Measurements from ENCODE around the gene BCL10. TPM values are rescaled to one million over a fixed set of nuclear protein-coding genes. Genes with fewer than 3 reads are reported as not detected.

BCL10 gene
- total and polyA plus RNA-seq, 2 of the 4 experiments (the other 2 are of a cell fraction) = 15.3 to 30.5 TPM

- no peak overlapping the region for H3K4me3 ChIP-seq (ENCODE audit: insufficient read depth, low read depth, low read length)
- no peak overlapping the region for H3K56ac ChIP-seq (ENCODE audit: extremely low read depth, insufficient read depth, low read length)
- no peak overlapping the region for H2AFZ ChIP-seq (replicated peaks; ENCODE audit: low read length, poor library complexity)
- intact Hi-C loops (cut with micrococcal nuclease) (no loop called here), dilution Hi-C loops (cut with HindIII; ENCODE audit: low sequenced_read_pairs, unreplicated experiment) (no loop called here), in situ Hi-C loops (cut with MboI; ENCODE audit: low sequenced_read_pairs) (no loop called here)
- ATAC-seq (ENCODE audit: low read depth) (no peak), DNase-seq (no peak)
- H3K27me3 ChIP-seq (ENCODE audit: control insufficient read depth, insufficient read depth, low read length) = no peaks in the 10 kb centered on the region
- no peak overlapping the region for H2BK5ac ChIP-seq (ENCODE audit: low read depth, low read length, poor library complexity, severe bottlenecking)
- H3K18ac ChIP-seq (ENCODE audit: low read depth, low read length) = no peak overlapping the region
- WGBS, 2 experiments (ENCODE audit: extremely low coverage in 2 of 2, insufficient read length in 1 of 2) = no CpG with 5 or more reads among the region's 5 CpGs
- H3K4me2 ChIP-seq (ENCODE audit: low read depth, low read length) = no peak overlapping the region
- H3K14ac ChIP-seq (replicated peaks; ENCODE audit: low read depth, low read length) = peak overlapping the region; percentile 71; the same call in 1 of the 2 replicates
- H4K91ac ChIP-seq (ENCODE audit: insufficient read depth, low read depth, low read length) = no peak overlapping the region
- H3K4ac ChIP-seq (ENCODE audit: low read depth, low read length) = peak overlapping the region; percentile 86; the same call in 1 of the 2 replicates
- no peak overlapping the region for H2BK120ac ChIP-seq (ENCODE audit: low read depth, low read length)
- H3K23ac ChIP-seq (ENCODE audit: low read depth, low read length) = no peak overlapping the region
- peak overlapping the region in 1 of 2 experiments; percentile 82; a peak in 2 of 4 replicates for H4K8ac ChIP-seq (ENCODE audit: low read depth in 2 of 2, low read length in 2 of 2)
- H3K79me1 ChIP-seq (ENCODE audit: low read depth in 1 of 2, low read length in 2 of 2) = peaks cover 16 to 67% of the 10 kb centered on the region in 2 experiments
- H3K4me1 ChIP-seq (ENCODE audit: control insufficient read depth, insufficient read depth, low read length) = peaks cover 29% of the 10 kb centered on the region
- ChIA-PET CTCF (no interaction called here), POLR2A (ENCODE audit: unreplicated experiment) (no interaction called here)
- H3K9me3 ChIP-seq (ENCODE audit: control insufficient read depth, insufficient read depth, low read length) = no peaks in the 10 kb centered on the region
- peak overlapping the region; percentile 94; the same call in 1 of the 3 replicates for H2BK15ac ChIP-seq (ENCODE audit: low read depth, low read length)
- H2AK9ac ChIP-seq (replicated peaks; ENCODE audit: low read depth, low read length, poor library complexity) = no peak overlapping the region
- H3K9me1 ChIP-seq (ENCODE audit: insufficient read depth, low read length) = peaks cover 31% of the 10 kb centered on the region
- H2BK20ac ChIP-seq (ENCODE audit: low read depth, low read length) = no peak overlapping the region
- no TSS peak for BruUV-seq (replicated peaks)
- H4K20me1 ChIP-seq (ENCODE audit: insufficient read depth, low read length) = no peaks in the 10 kb centered on the region
- no peak overlapping the region for H3K27ac ChIP-seq (ENCODE audit: insufficient read depth, low read length)
- 0 out of 2 replicates have a peak overlapping the region, but pooled peaks have one; percentile 13 for H4K5ac ChIP-seq (ENCODE audit: low read depth, low read length)
- TF ChIP-seq RAD21 (IDR thresholded peaks at IDR 0.05; ENCODE audit: low read length) = no peak
- no peak for TF ChIP-seq MXI1 (IDR thresholded peaks at IDR 0.05; ENCODE audit: borderline replicate concordance, low read depth, low read length)
- TF ChIP-seq USF2 (IDR thresholded peaks at IDR 0.05; ENCODE audit: low read depth, low read length) = no peak
- TF ChIP-seq BHLHE40 (IDR thresholded peaks at IDR 0.05; ENCODE audit: low read depth, low read length) = no peak
- TF ChIP-seq NFE2L2 (IDR thresholded peaks at IDR 0.05; ENCODE audit: low read depth, low read length) = no peak
- no peak for TF ChIP-seq MAZ (IDR thresholded peaks at IDR 0.05; ENCODE audit: borderline replicate concordance, low read depth, low read length)
- no peak for TF ChIP-seq RCOR1 (IDR thresholded peaks at IDR 0.05; ENCODE audit: insufficient replicate concordance, low read length)
- no peak for TF ChIP-seq POLR2A (IDR thresholded peaks at IDR 0.05; ENCODE audit: low read depth, low read length)
- TF ChIP-seq MAFK (IDR thresholded peaks at IDR 0.05; ENCODE audit: low read depth, low read length) = no peak
- TF ChIP-seq CEBPB (IDR thresholded peaks at IDR 0.05; ENCODE audit: low read depth, low read length) = no peak
- TF ChIP-seq SMC3 (IDR thresholded peaks at IDR 0.05; ENCODE audit: low read depth, low read length) = no peak
- no peak for TF ChIP-seq ELK1 (IDR thresholded peaks at IDR 0.05; ENCODE audit: borderline replicate concordance, low read depth, low read length)
- TF ChIP-seq CTCF (conservative IDR thresholded peaks at IDR 0.05; ENCODE audit: low read depth, low read length) = no peak
- no peak for TF ChIP-seq FOS (IDR thresholded peaks at IDR 0.05; ENCODE audit: low read depth, low read length)
- TF ChIP-seq CHD1 (IDR thresholded peaks at IDR 0.05; ENCODE audit: low read depth, low read length) = no peak
- no peak for TF ChIP-seq RFX5 (IDR thresholded peaks at IDR 0.05; ENCODE audit: low read depth, low read length)
- no peak overlapping the region for H2AK5ac ChIP-seq (ENCODE audit: low read depth, low read length)
- no peak overlapping the region for H3K9ac ChIP-seq (ENCODE audit: low read depth, low read length)
- peaks cover 7% of the 10 kb centered on the region; the same call in 1 of the 2 replicates for H3K36me3 ChIP-seq (ENCODE audit: control insufficient read depth, insufficient read depth, low read length)
These were observed 41.1 kb upstream of the BCL10 start for GRCh38 chr1:85317560-85317959.

Data from IMR-90 (cell line).